Body of pancreas (tissue), 4 donors: ENCODE results near the gene COBL. TPM values are rescaled to one million over a fixed set of nuclear protein-coding genes. Genes with fewer than 3 reads are reported as not detected.

Experiments
- ATAC-seq: fragments of 150-250 bp; one replicate; pipeline ENCODE4 v1.9.1; 2016
- DNase-seq, 4 donors: peaks; one replicate each; pipeline ENCODE4 v3.0.0-alpha.2; 2019
- H3K27ac ChIP-seq, 4 donors: fragments of 200-600 bp; sonication (generic); 1 replicate in 3 of 4; 2 replicates in 1 of 4; pipeline versions ENCODE4 v1.5.1 to v1.6.1; 2016 to 2019; ENCODE audit warnings: mild to moderate bottlenecking in 1 of 4, mixed read lengths in 1 of 4, moderate library complexity in 1 of 4
- H3K27me3 ChIP-seq, 2 donors: fragments of 200-600 bp; sonication (generic); one replicate each; pipeline ENCODE4 v1.6.0; 2016; ENCODE audit warnings: mild to moderate bottlenecking in 1 of 2
- H3K36me3 ChIP-seq, 2 donors: fragments of 200-600 bp; sonication (generic); replicated peaks in 1 of 2; 2 replicates each; pipeline ENCODE4 v1.5.1; 2016; ENCODE audit warnings: low read depth in 2 of 2; ENCODE audit not compliant: insufficient read depth in 1 of 2
- H3K4me1 ChIP-seq: fragments of 200-600 bp; sonication (generic); one replicate; pipeline ENCODE4 v1.6.0; 2016
- H3K4me3 ChIP-seq, 2 donors: fragments of 200-600 bp; sonication (generic); 1 replicate in 1 of 2; 2 replicates in 1 of 2; pipeline ENCODE4 v1.5.1; 2016 to 2019
- H3K9me3 ChIP-seq, 3 donors: fragments of 200-600 bp; sonication (generic); 1 replicate in 2 of 3; 2 replicates in 1 of 3; pipeline ENCODE4 v1.5.1; 2016
- CTCF ChIP-seq, 7 experiments: fragments of 450-650 bp in 4 of 7; fragments of 200-600 bp in 3 of 7; sonication (generic) in 3 of 7; IDR thresholded peaks; one replicate each; pipeline ENCODE4 v1.5.1; 2016 to 2019; ENCODE audit warnings: antibody characterized with exemption in 7 of 7
- POLR2A ChIP-seq, 3 donors: fragments of 450-650 bp; IDR thresholded peaks; one replicate each; pipeline ENCODE4 v1.6.1; 2016; ENCODE audit warnings: antibody characterized with exemption in 3 of 3, mild to moderate bottlenecking in 2 of 3
- WGBS, 2 donors: methylation state at CpG; one replicate each; pipeline ENCODE4 v1.1.5; 2017; 5-methylcytosine and 5-hydroxymethylcytosine counted together
- intact Hi-C: fragments of 100-400 bp; cut with DNase I; formaldehyde crosslinking; loops from one replicate; pipeline ENCODE4 v1.15.1; 2023
- total RNA-seq, 2 donors: library from RNA; depleted of rRNA; stranded (reverse); fragments of >200 nt; gene quantifications; one replicate each; pipeline ENCODE4 v1.1.0, GENCODE V29; 2016

COBL gene
- total RNA-seq, 2 donors from 2014 or later, result 22.3 to 25.4 TPM

GRCh38 chr7:51289623-51290303 is 26.8 kb downstream of the COBL start:
- no peak for TF ChIP-seq POLR2A (IDR thresholded peaks at IDR 0.05)
- TF ChIP-seq CTCF (IDR thresholded peaks at IDR 0.05), result no peak
- intact Hi-C loops, result no loop called here
- ATAC-seq (peak; percentile 36), DNase-seq (no peak)
- Histone ChIP-seq H3K4me3 (no peak overlapping the region), H3K4me1 (peaks cover 26% of the 10 kb centered on the region), H3K27ac (peak overlapping the region in 3 of 4 donors; percentile 25 to 66 (median 33)), H3K27me3 (no peaks in the 10 kb centered on the region), H3K36me3 (no peaks in the 10 kb centered on the region), H3K9me3 (no peaks in the 10 kb centered on the region)
- WGBS, 2 donors, result 38 to 42% methylated on average over 4 of the region's 4 CpGs

- intact Hi-C loops, result no loop called here
- Histone ChIP-seq H3K27me3 (no peaks in the 10 kb centered on the region), H3K27ac (peak overlapping the region in 3 of 4 donors; percentile 25 to 66 (median 33)), H3K4me1 (peaks cover 26% of the 10 kb centered on the region), H3K9me3 (no peaks in the 10 kb centered on the region), H3K4me3 (no peak overlapping the region), H3K36me3 (no peaks in the 10 kb centered on the region)
- DNase-seq, result no peak
- peak; percentile 42 for ATAC-seq
- TF ChIP-seq CTCF (IDR thresholded peaks at IDR 0.05) (no peak), POLR2A (IDR thresholded peaks at IDR 0.05) (no peak)
- 44 to 62% methylated on average over 7 of the region's 7 CpGs for WGBS, 2 donors
These were observed 27.6 kb downstream of the COBL start for GRCh38 chr7:51288896-51289622.

GRCh38 chr7:51286401-51286800 is 30.2 kb downstream of the COBL start:
- ATAC-seq, result no peak
- WGBS, 2 donors, result 90 to 93% methylated on average over 1 of the region's 1 CpG
- intact Hi-C loops, result no loop called here
- Histone ChIP-seq H3K4me3 (no peak overlapping the region), H3K27ac (no peak overlapping the region), H3K36me3 (no peaks in the 10 kb centered on the region), H3K4me1 (peaks cover 19% of the 10 kb centered on the region), H3K27me3 (no peaks in the 10 kb centered on the region), H3K9me3 (no peaks in the 10 kb centered on the region)
- TF ChIP-seq CTCF (IDR thresholded peaks at IDR 0.05), result no peak
- no peak for TF ChIP-seq POLR2A (IDR thresholded peaks at IDR 0.05)
- DNase-seq, result no peak

- intact Hi-C loops, result no loop called here
- no peak overlapping the region for H3K4me3 ChIP-seq
- peaks cover 42% of the 10 kb centered on the region for H3K4me1 ChIP-seq
- DNase-seq (no peak), ATAC-seq (no peak)
- no peaks in the 10 kb centered on the region for H3K27me3 ChIP-seq
- H3K27ac ChIP-seq, result no peak overlapping the region
- no peaks in the 10 kb centered on the region for H3K9me3 ChIP-seq
- H3K36me3 ChIP-seq, result no peaks in the 10 kb centered on the region
- TF ChIP-seq CTCF (IDR thresholded peaks at IDR 0.05) (no peak), POLR2A (IDR thresholded peaks at IDR 0.05) (no peak)
- WGBS, 2 donors, result 81 to 87% methylated on average over 3 of the region's 3 CpGs
These were observed 36.5 kb downstream of the COBL start for GRCh38 chr7:51280156-51280555.
